ENCODE data around the gene LHFPL3.
"Not testable (repeated sequence)": the region's sequence is repeated elsewhere in the genome, so short reads cannot be mapped to it uniquely, and the experiment has no call there.

LHFPL3 gene

DNA sequence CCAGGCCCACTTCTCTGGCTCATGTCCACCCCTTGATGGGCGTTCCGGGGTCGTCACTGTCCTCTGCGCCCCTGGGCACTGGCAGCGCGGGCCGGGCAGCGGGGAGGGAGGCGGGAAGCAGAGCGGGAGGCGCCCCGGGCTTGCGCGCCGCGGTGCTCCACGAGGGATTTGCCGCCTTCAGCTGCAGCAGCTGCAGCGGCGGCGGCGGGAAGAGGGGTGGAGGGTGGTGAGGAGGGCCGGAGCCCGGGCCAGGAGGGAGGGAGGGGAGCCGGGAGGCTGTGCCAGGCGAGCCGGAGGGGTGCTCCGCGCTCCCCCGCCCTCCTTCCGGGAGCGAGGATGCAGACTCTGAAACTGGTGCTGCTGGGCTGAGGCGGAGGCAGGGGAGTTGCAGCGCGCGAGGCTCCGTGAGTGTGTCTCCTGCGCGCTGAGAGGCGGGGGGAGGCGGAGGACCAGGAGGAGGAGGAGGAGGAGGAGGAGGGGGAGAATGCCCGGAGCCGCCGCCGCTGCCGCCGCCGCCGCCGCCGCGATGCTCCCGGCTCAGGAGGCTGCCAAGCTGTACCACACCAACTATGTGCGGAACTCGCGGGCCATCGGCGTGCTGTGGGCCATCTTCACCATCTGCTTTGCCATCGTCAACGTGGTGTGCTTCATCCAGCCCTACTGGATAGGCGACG lies at the start of gene LHFPL3:
TSS of gene LHFPL3 (plus strand) at position 308 of the 674 bp plus-strand sequence.
- no peak for DNase-seq (ENCODE audit: low read depth)

DNA sequence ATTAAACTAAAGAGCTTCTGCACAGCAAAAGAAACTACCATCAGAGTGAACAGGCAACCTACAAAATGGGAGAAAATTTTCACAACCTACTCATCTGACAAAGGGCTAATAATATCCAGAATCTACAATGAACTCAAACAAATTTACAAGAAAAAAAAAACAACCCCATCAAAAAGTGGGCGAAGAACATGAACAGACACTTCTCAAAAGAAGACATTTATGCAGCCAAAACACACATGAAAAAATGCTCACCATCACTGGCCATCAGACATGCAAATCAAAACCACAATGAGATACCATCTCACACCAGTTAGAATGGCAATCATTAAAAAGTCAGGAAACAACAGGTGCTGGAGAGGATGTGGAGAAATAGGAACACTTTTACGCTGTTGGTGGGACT lies 46.7 kb upstream of the LHFPL3 start:
- not testable (repeated sequence) for DNase-seq (ENCODE audit: low read depth)

DNA sequence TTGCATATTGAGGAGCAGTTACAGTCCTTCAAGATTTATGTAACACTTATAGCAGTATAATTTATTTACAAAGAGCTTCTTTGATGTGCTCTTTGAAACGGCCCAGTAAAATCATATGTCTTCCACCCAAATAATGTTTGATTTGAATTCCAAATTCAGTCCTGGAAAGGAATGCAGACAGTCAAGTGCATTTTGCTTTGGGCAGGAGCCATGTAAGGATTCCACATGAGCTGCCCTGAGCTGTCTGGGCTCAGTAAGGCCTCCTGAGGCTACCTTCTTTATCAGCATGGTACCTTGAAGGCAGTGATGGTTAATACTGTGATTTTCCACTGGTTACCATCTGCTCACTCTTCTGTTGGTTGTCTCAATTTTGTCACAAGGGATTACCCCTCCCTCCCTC lies 41.6 kb upstream of the LHFPL3 start:
- no peak for DNase-seq (ENCODE audit: low read depth)

GRCh38 chr7:104288137-104288536 lies 40.3 kb upstream of the LHFPL3 start:
- no peak for DNase-seq (ENCODE audit: low read depth)

- DNase-seq (ENCODE audit: low read depth): no peak
Measured at GRCh38 chr7:104294291-104294690, 34.1 kb upstream of the LHFPL3 start.

DNA sequence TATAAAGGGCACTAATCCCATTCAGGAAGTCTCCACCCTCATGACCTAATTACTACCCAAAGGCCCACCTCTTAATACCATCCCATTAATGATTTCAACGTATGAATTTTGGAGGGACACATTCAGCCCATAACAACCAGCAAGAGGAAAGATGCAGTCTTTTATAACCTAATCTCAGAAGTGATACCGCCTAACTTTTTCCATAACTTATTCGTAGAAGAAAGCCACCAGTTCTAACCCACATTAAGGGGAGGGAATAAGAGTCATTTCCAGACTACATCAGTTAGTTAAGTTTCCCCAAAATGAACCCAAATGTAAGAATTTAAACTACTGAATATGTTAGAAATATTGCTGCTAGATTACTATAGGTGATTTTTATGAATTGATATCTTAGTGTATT lies 32.1 kb upstream of the LHFPL3 start:
- DNase-seq (ENCODE audit: low read depth): no peak

DNA sequence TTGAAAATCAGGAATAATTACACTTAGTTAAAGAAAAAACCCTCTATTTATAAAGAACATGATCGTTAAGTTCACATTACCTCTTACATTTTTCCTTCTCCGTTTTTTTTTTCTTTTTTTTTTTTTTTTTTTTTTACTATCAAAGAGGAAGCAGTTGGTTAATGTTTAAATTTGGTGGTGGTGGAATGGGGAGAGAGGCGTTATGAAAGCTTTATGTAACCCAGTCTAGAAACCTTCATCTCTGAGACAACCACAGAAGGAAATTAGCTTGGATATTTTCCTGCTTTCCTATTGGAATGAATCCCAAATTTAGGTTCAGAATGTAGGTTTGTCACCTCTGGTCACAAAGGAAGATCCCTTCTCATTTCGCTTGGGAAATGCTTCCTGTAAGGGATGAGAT lies 31.5 kb upstream of the LHFPL3 start:
- DNase-seq (ENCODE audit: low read depth): no peak

DNA sequence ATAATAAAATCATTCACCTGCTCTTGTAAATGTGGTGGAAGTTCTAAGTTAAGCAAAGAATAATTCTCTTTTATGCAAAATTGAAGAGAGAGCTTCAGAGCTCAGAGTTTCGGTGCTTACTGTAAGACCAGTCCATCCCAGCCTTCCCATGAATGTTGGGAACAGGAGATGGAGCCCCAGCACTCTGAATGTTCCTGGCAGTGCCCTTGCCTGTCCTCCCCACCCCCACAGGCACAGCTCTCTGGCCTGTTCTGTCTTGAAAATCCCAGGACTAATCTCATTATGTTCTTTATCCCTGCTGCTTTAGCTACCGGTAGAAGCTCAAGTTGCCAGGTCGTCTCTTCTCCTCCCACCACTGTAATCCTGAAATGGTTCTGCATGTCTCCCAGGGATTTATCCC lies 29.1 kb upstream of the LHFPL3 start:
- DNase-seq (ENCODE audit: low read depth): no peak

DNA sequence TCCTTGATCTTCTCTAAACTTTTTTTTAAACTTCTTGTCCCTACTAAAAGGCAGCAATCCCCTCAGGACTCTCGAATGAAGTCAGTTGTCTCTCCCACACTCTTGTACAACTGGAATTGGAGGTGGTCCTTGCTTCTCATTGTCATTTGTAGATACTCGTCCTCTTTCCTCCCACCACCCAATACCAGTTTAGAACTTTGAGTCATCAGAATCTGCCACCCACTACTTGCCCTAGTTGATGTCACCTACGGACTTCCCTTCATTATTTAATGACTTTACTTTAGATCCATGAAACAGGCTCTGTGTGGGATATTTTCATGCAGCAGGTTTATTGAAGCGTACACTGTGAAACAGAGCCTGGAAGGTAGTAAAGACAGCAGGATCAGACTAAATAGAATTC lies 28.6 kb upstream of the LHFPL3 start:
- no peak for DNase-seq (ENCODE audit: low read depth)

- DNase-seq (ENCODE audit: low read depth): no peak
Measured at GRCh38 chr7:104306793-104307192, 21.6 kb upstream of the LHFPL3 start.

DNA sequence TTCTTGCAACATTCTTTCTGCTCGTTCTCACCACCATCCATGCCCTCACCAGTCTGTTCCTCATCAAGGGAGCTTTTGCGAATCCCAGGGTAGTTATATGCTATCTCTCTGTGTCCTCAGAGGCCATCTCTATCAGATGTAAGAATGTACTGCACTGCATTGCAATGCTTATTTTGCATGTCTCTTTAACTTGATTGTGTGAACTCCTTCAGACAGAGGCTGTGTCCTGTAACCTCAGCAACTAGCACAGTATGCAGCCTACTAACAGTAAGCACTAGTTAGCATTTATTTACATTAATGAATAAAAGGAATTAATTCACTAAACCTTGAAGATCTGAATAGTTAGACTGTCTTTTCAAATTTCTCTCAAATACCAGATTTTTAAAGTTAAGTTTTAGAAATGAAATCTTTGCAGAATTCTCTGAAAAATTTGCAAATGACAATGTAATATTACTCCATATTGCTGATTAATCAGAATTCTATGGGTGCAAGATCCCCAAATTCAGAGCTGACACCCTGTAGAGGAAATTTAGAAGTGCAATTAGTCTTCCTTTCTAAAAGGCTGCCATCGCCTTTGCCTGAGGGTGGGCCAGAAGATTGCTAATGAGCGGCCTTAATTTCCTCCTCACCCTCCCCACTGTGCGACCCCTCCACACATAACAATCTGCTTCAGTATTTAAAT lies 10.3 kb upstream of the LHFPL3 start:
- DNase-seq (ENCODE audit: low read depth): no peak

GRCh38 chr7:104327534-104327933 lies 869 bp upstream of the LHFPL3 start:
- no peak for DNase-seq (ENCODE audit: low read depth)

DNA sequence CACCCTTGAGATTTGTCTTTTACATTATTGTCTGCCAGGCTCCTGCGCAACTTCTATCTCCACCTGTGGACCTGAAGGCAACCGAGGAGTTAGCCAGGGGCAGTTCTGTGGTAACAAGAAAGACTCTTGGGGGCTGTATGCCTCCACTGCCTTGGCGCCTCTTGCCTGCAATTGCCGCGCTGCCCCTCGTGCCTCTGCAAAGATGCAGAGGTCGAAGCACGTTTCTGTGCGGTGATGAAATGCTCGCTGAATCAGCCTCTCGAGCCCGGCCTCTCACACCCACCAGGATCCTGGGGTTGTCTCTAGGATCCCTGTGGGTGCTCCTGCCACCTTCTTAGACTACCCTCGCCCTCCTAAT lies 486 bp upstream of the LHFPL3 start:
- DNase-seq (ENCODE audit: low read depth): no peak

DNA sequence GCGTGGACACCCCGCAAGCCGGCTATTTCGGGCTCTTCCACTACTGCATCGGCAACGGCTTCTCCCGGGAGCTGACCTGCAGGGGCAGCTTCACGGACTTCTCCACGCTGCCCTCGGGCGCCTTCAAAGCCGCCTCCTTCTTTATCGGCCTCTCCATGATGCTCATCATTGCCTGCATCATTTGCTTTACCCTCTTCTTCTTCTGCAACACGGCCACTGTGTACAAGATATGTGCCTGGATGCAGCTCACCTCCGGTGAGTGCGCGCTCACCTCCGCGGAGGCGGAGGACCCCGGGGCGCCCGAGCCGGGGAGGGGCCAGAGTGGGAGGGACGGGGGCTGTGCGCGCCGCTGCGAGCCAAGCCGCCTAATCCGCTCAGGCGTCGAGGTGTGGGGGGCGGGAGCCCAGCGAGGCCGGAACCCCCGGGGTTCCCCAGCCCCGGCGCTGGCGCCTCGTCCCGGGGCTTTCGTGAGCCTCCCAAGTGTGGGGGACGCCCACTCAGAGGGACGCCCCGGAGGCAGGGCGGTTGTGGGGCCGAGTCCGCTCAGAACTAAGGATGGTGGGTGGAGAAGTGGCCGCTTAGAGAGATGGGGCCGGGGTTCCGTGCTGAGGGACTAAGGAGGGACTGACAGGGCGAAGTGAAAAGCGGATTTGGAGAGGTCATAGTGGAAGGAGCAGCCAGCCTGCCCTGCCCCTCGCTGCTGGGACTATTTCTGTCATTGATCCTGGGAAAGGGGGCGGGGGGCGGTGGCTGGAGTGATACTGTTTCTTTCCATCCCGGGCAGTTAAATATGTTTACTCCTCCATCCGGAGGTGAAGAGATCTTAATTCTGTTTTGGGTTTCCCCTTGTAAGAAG lies 795 bp downstream of the LHFPL3 start:
- DNase-seq (ENCODE audit: low read depth): no peak

DNA sequence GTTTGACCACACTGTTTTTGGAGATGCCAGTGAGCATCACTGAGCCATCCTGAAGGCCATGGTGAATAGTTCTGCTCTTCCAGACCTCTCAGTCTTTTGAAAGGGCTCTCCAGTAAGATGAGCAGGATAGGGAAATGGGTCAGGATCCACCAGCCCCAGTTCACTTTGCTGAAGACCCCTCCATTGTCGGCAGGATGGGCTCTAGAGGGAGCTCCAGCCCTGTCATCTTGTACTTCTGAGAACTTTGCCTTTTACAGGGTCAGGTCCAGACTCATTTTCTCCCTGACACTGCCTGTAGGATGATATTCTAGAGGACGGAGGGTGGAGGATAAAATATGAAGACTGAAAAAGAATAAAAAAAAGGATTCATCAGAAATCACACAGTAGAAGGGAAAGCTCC lies 13.1 kb downstream of the LHFPL3 start:
- no peak for DNase-seq (ENCODE audit: low read depth)

GRCh38 chr7:104352736-104353135 lies 24.3 kb downstream of the LHFPL3 start:
- DNase-seq (ENCODE audit: low read depth): no peak

- DNase-seq (ENCODE audit: low read depth): no peak
Measured at GRCh38 chr7:104357166-104357565, 28.8 kb downstream of the LHFPL3 start.

DNA sequence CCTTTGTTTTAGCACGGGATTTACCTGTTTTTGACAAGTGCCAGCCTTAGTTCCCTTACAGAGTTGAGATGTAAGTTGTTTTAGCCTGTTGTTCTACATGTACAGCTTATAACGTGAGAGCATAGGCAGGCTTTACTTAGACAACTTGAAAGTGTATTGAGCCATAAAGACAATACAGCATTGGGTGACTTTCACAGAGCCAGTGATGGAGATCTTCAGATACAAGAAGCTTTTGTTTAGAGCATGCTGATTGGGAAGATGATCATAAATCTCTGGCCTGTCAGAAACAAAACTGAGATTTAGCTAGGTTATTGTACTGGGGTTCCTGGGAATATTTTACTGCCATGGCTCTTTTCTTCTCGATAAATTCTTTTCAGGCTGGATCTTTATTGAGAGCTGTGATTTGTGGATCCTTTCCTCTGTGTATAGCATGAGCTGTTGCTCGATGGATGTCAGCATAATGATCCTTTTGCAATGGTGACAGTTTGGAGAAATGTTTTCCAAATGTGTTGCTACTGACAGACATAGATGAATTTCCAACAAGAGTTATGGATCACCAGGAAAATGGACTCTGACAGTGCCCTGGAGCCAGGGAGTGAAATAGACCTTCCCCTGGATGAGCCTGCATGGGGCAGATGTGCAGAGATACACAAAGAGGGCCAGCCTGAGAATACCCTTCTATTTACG lies 30.2 kb downstream of the LHFPL3 start:
- no peak for DNase-seq (ENCODE audit: low read depth)

GRCh38 chr7:104362756-104363155 lies 34.4 kb downstream of the LHFPL3 start:
- no peak for DNase-seq (ENCODE audit: low read depth)

- DNase-seq (ENCODE audit: low read depth): no peak
Measured at GRCh38 chr7:104363355-104363754, 35.0 kb downstream of the LHFPL3 start.

DNA sequence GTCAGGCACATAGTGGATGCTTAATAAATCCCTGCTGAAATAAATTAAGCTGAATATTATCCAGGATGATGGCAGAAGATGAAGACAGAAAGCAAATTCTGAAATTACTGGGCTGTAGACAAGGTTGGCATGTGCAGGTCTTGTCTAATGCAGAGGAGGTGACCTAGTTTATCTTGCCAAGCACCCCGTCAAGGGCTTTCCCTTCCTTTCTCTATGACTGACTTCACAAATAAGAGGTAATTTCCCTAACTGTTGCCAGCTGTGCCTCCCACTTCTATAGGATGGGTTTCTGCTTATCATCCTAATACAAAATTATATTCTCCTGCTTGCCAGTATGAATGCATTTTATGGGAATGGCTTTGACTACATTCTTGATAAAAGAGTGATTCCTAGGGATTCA lies 38.0 kb downstream of the LHFPL3 start:
- DNase-seq (ENCODE audit: low read depth): no peak

- DNase-seq (ENCODE audit: low read depth): no peak
Measured at GRCh38 chr7:104367926-104368325, 39.5 kb downstream of the LHFPL3 start.
